Measurements from ENCODE around the gene ADNP. TPM values are rescaled to one million over a fixed set of nuclear protein-coding genes. Genes with fewer than 3 reads are reported as not detected.

The ADNP gene
- total RNA-seq, 1 donor from 2014 or later, result 92.7 TPM

GRCh38 chr20:50843331-50844276, 87.6 kb downstream of the ADNP start:
- Mint-ChIP-seq H3K4me3 (ENCODE audit: unreplicated experiment) (no peak overlapping the region), H3K27ac (ENCODE audit: unreplicated experiment) (no peak overlapping the region), H3K9me3 (ENCODE audit: unreplicated experiment) (no peaks in the 10 kb centered on the region), H3K36me3 (ENCODE audit: low read depth, unreplicated experiment) (no peaks in the 10 kb centered on the region), H3K27me3 (ENCODE audit: unreplicated experiment) (peaks cover 3% of the 10 kb centered on the region), H3K4me1 (ENCODE audit: unreplicated experiment) (no peaks in the 10 kb centered on the region)
- no peak for DNase-seq (ENCODE audit: low spot score)
- TF ChIP-seq CTCF (IDR thresholded peaks at IDR 0.05; ENCODE audit: unreplicated experiment), result no peak

- Mint-ChIP-seq H3K9me3 (ENCODE audit: unreplicated experiment) (no peaks in the 10 kb centered on the region), H3K27me3 (ENCODE audit: unreplicated experiment) (peaks cover 3% of the 10 kb centered on the region), H3K36me3 (ENCODE audit: low read depth, unreplicated experiment) (no peaks in the 10 kb centered on the region), H3K4me1 (ENCODE audit: unreplicated experiment) (no peaks in the 10 kb centered on the region), H3K4me3 (ENCODE audit: unreplicated experiment) (no peak overlapping the region), H3K27ac (ENCODE audit: unreplicated experiment) (no peak overlapping the region)
- DNase-seq (ENCODE audit: low spot score), result no peak
- no peak for TF ChIP-seq CTCF (IDR thresholded peaks at IDR 0.05; ENCODE audit: unreplicated experiment)
Observed at GRCh38 chr20:50842821-50843220, 88.4 kb downstream of the ADNP start.

Other genes with a start within 250 kb of the ADNP start
- 11.2 TPM for gene RIPOR3, start 239.9 kb downstream of the ADNP start, total RNA-seq (ENCODE audit: unreplicated experiment)
- gene PARD6B, start 199.9 kb downstream of the ADNP start, total RNA-seq (ENCODE audit: unreplicated experiment), result 7.1 TPM
- 7.6 TPM for gene BCAS4, start 136.4 kb downstream of the ADNP start, total RNA-seq (ENCODE audit: unreplicated experiment)
- gene DPM1, start 27.1 kb upstream of the ADNP start, total RNA-seq (ENCODE audit: unreplicated experiment), result 40.0 TPM
- gene MOCS3, start 27.4 kb upstream of the ADNP start, total RNA-seq (ENCODE audit: unreplicated experiment), result 6.3 TPM
- gene KCNG1, start 91.7 kb upstream of the ADNP start, total RNA-seq (ENCODE audit: unreplicated experiment), result 4.4 TPM